ENCODE measurements around the gene YTHDF1.
A peak's percentile ranks its signal among the peaks of the same experiment; 100 is the strongest.

DNA sequence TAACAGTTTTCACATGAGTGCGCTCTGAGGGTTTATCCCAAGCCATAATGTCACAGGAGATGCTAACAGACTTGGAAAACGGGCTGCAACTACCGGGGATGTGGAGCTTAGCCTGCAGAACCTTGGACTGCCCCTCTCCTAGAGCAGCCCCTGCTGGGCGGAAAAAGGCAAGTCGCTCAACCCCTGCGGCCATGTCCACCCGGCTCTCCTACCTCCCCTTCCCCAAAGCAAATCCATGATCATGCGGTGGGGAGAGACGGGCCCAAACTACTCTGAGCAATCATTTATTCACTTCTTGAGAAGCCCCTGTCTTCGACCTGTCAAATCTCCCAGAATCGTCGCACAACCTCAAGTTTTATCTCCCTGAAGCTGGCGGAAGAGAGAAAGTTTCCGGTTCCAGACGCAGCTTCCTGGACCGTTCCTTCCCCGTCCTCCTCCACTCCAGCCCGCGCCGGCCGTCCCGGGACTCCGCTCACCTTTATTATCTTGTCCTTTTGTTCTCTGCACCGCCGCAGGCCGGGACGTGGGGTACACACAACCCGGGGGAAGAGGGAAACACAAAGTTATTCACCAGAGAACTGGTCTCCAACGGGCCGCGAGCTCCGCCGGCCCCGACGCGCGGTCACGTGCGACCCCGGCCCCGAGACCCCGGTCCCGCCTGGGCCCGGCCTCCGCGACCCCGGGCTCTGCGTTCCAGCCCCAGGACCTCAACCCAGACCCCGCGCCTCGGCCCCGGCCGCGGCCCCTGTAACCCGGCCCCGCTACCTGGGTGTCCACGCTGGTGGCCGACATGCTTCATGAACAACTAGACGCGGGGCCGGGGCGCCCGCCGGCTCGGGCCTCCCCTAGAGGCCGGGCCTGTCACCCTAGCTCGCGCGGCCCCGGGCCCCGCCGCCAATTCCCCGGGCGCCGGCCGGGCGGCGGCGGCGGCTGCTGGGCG is 560 bp downstream of the YTHDF1 start:
- TF ChIP-seq EP300 (IDR thresholded peaks at IDR 0.05): no peak
- TF ChIP-seq, protein P1, sequence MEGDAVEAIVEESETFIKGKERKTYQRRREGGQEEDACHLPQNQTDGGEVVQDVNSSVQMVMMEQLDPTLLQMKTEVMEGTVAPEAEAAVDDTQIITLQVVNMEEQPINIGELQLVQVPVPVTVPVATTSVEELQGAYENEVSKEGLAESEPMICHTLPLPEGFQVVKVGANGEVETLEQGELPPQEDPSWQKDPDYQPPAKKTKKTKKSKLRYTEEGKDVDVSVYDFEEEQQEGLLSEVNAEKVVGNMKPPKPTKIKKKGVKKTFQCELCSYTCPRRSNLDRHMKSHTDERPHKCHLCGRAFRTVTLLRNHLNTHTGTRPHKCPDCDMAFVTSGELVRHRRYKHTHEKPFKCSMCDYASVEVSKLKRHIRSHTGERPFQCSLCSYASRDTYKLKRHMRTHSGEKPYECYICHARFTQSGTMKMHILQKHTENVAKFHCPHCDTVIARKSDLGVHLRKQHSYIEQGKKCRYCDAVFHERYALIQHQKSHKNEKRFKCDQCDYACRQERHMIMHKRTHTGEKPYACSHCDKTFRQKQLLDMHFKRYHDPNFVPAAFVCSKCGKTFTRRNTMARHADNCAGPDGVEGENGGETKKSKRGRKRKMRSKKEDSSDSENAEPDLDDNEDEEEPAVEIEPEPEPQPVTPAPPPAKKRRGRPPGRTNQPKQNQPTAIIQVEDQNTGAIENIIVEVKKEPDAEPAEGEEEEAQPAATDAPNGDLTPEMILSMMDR (IDR thresholded peaks at IDR 0.05): peak in 3 of 6 experiments; percentile 17 to 45 (median 22)

Measured in upper lobe of left lung (tissue), 4 donors.